AG04450 (cell line): Measurements from ENCODE around the gene TMEM131L. TPM values are rescaled to one million over a fixed set of nuclear protein-coding genes. Genes with fewer than 3 reads are reported as not detected.

Experiments
- CTCF ChIA-PET: fragments of 300-600, 350-600 bp; formaldehyde crosslinking; extraction: SDS; loops from one replicate; lab custom pipeline; 2022; ENCODE audit warnings: antibody characterized with exemption, inconsistent platforms; lab: Charles Lee
- POLR2A ChIA-PET: fragments of 350-600 bp; formaldehyde crosslinking; extraction: SDS; loops from one replicate; lab custom pipeline; 2021; ENCODE audit warnings: antibody characterized with exemption, inconsistent platforms; lab: Yijun Ruan, JAX
- DNase-seq: peaks from one replicate; pipeline ENCODE4 v3.0.0-alpha.2; 2011; ENCODE audit warnings: low read depth, low spot score
- H3K27ac ChIP-seq: one replicate; pipeline ENCODE4 v1.5.1; 2012; ENCODE audit warnings: low read depth, low read length, control low read depth
- H3K27me3 ChIP-seq: one replicate; pipeline ENCODE4 v1.6.0; 2012; ENCODE audit warnings: low read length; ENCODE audit not compliant: control insufficient read depth, insufficient read depth
- H3K4me3 ChIP-seq: 2 replicates; pipeline ENCODE4 v1.5.1; 2011; ENCODE audit warnings: mild to moderate bottlenecking, low read depth, low read length, control low read depth
- H3K9me3 ChIP-seq: 2 replicates; pipeline ENCODE4 v1.5.1; 2012; ENCODE audit warnings: low read length; ENCODE audit not compliant: control insufficient read depth, insufficient read depth
- CTCF ChIP-seq: IDR thresholded peaks from 2 replicates; pipeline ENCODE4 v1.5.1; 2011; ENCODE audit warnings: low read depth, low read length, control low read depth, inconsistent platforms
- polyA plus RNA-seq: library from polyadenylated mRNA; depleted of rRNA; stranded (reverse); fragments of >200 nt; gene quantifications from 2 replicates; pipeline ENCODE4 v1.2.3, GENCODE V29; 2011

Gene TMEM131L
- polyA plus RNA-seq, 1 experiment = 15.5 TPM

DNA sequence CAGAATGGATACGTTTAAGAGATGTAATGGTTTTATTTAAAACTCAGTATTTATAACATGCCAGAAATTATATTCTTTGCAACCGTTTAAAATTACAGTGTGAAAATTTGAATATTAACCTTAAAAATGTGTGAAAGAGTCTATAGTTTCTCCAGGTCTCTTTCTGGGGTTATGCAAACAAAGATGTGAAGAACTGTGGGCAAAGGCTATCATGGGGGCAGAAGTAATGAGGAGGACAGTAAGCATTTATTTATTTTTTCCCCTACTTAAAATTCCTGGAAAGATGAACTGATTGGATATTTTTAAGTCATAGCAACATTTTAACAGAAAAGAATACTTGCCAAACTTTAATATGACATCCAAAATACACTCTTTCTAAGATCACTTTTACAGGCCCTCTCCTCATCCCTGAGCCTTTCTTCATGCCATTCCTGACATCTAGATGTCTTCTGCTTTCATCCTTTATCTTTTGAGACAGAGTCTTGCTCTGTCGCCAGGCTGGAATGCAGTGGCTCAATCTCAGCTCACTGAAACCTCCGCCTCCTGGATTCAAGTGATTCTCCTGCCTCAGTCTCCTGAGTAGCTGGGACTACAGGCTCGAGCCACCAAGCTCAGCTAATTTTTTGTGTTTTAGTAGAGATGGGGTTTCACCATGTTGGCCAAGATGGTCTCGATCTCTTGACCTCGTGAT lies 46.1 kb downstream of the TMEM131L start:
- ChIA-PET POLR2A (no interaction called here), CTCF (interaction anchor here (1.0 to 1.4 kb wide), 2 partner anchors 62 to 131 kb away, joined by 3 to 4 read pairs; no protein-coding TSS in a partner anchor)
- TF ChIP-seq CTCF = no peak
- DNase-seq = no peak
- no peak overlapping the region for H3K27ac ChIP-seq
- H3K4me3 ChIP-seq = no peak overlapping the region
- H3K9me3 ChIP-seq = no peaks in the 10 kb centered on the region
- no peaks in the 10 kb centered on the region for H3K27me3 ChIP-seq

DNA sequence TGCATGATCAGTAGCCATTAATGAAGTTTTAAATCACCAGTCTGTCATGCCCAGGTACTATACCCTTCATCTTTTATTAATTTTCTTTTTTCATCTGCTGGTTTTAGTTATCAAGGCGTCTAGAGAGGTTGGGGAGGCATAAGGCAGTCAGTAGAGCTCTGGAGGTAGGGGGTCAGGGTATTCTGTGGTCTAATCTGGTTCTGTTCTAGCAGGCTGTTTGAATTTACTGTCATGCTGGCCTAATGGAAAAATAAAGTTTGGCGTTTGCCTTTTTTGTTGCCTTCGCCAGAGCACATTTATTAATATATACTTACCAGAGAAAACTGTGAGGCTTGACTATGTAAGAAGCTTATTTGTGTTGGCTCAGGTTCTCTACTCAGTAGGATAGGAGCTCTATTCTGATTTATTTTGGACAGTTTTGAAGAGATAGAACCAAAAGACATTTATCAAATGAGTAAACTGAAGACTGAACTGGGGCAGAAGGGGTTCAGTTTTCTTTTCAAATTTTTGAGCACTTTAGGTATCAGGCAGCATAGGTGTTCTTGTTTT lies 46.9 kb downstream of the TMEM131L start:
- Histone ChIP-seq H3K9me3 (no peaks in the 10 kb centered on the region), H3K27ac (peak overlapping the region; percentile 48), H3K27me3 (no peaks in the 10 kb centered on the region), H3K4me3 (no peak overlapping the region)
- ChIA-PET CTCF (interaction anchor here (1.0 to 1.4 kb wide), 2 partner anchors 61 to 130 kb away, joined by 3 to 4 read pairs; no protein-coding TSS in a partner anchor), POLR2A (interaction anchor here (1.5 kb wide), 1 partner anchor 15 kb away, joined by 4 read pairs; no protein-coding TSS in a partner anchor)
- no peak for TF ChIP-seq CTCF
- no peak for DNase-seq

DNA sequence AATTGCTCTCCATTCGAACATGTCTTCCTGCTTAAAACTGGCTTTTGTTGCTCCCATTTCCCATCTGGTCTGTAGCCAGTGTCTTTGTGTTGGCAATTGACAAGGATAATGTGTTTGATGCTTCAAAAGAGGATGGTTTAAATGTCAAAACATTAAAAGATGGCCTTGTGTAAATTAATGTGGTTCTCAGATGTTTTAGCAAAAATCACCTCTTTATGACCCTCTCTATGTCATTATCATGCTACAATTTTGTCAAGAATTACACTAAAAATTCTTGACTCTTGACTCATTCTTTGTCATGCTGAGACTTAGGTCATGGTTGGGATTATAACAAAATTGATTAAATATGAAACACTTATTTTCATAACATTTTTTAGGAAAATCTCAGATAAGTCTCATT lies 47.4 kb downstream of the TMEM131L start:
- DNase-seq = no peak
- ChIA-PET CTCF (interaction anchor here (1.0 to 1.4 kb wide), 2 partner anchors 60 to 130 kb away, joined by 3 to 4 read pairs; no protein-coding TSS in a partner anchor), POLR2A (interaction anchor here (1.5 kb wide), 1 partner anchor 16 kb away, joined by 4 read pairs; no protein-coding TSS in a partner anchor)
- Histone ChIP-seq H3K27me3 (no peaks in the 10 kb centered on the region), H3K9me3 (no peaks in the 10 kb centered on the region), H3K27ac (no peak overlapping the region), H3K4me3 (no peak overlapping the region)
- TF ChIP-seq CTCF = no peak

DNA sequence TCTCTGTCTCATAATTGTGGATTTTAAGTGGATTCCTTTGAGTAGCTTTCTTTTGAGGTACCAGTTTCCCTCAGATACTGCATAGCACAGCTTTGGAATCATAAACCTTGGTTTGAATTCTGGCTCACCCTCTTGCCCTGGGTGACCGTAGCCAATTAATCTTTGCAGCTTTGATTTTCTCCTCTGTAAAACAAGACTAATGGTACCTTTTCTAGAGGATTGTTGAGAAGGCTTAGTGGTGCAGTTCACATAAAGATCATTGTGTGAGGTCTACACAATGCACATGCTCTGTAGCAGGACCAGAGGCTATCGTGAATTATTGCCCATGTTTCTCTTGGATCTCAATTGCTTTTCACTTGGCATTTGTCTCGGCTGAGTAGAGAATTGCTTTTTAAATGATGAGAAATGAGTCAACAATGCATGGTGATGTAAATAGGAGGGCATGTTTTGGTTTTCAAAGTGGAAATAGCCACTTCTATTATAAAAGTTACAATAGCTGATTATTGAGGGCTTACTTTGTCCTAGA lies 47.9 kb downstream of the TMEM131L start:
- Histone ChIP-seq H3K9me3 (no peaks in the 10 kb centered on the region), H3K27ac (no peak overlapping the region), H3K27me3 (no peaks in the 10 kb centered on the region), H3K4me3 (no peak overlapping the region)
- CTCF ChIA-PET = interaction anchor here (1.4 kb wide), 1 partner anchor 60 kb away, joined by 4 read pairs; no protein-coding TSS in a partner anchor
- TF ChIP-seq CTCF = no peak
- no peak for DNase-seq
- POLR2A ChIA-PET = interaction anchor here (0.6 to 1.5 kb wide), 2 partner anchors 16 kb away, joined by 3 to 4 read pairs; no protein-coding TSS in a partner anchor
